ENCODE measurements around the gene DTYMK. TPM values are rescaled to one million over a fixed set of nuclear protein-coding genes. Genes with fewer than 3 reads are reported as not detected.

The DTYMK gene
- total and polyA plus RNA-seq, 4 experiments from 2014 or later = 18.8 to 50.3 (median 24.1) TPM

DNA sequence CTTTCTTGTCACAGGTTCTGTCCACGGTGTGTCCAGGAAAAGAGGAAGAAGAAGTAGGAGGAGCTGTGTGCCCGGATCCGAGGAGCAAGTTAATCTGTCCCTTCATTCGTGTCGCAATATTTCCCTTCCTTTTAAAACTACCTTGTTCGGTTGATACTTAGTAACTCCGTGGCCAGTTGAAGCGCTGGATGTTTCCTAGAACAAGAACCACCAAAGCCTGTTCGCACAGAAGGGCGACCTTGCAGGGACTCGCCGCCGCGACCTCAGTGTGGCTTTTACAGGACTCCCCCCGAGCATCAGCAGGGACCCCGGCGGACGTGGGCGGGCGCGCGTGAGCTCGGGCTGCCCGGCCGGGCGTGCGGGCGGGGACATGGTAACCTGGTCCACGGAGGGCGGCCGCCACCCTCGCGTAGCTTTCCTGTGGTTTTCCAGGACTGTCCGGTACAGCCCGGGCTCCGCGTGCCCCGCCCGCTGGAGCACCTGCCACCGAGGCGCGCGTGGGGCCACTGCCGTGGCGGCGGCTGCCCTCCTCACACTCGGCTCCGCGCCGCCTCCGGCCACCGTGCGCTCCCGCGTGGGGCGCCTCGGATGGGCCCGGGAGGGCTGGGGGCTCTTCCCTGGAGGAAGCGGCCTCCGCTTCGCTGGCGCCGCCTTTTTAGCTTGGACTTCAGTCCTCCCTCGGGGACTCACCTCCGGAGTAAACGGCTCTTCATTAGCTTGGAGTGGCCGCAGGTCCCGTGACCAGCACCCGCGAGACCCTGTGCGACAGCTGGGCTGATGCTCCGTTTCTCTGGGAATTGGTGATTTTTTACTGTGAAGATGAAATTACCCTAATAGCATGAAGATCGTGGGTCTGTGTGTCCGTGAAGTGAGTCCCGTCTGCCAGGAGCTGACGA is 38.6 kb upstream of the DTYMK start:
- DNase-seq = no peak
- H3K4me3 ChIP-seq (ENCODE audit: low read length in 2 of 2) = no peak overlapping the region
- peaks cover 20% of the 10 kb centered on the region for H3K36me3 ChIP-seq (ENCODE audit: insufficient read depth, low read length)
- Mint-ChIP-seq H3K27ac (peak overlapping the region in 1 of 7 donors; percentile 68), H3K27me3 (no peaks in the 10 kb centered on the region), H3K4me1 (peaks cover 0 to 6% (median 3%) of the 10 kb centered on the region in 4 donors), H3K4me3 (no peak overlapping the region), H3K36me3 (peaks cover 27 to 30% of the 10 kb centered on the region in 2 donors), H3K9me3 (peaks cover 0 to 2% (median 0%) of the 10 kb centered on the region in 8 donors)
- H3K27ac ChIP-seq (ENCODE audit: low read depth, low read length) = no peak overlapping the region
- ChIA-PET CTCF (ENCODE audit: partially characterized antibody) (interaction anchor here (0.8 to 2.7 kb wide), 4 partner anchors 9 to 154 kb away, joined by 3 to 13 read pairs (median 4); no protein-coding TSS in a partner anchor), POLR2A (ENCODE audit: partially characterized antibody) (interaction anchor here (0.7 to 4.4 kb wide), 2 partner anchors 9 to 23 kb away, joined by 4 to 12 read pairs; partner anchors contain the start of genes D2HGDH and ING5)
- H3K9me3 ChIP-seq (ENCODE audit: control insufficient read depth in 1 of 2, low read length in 2 of 2) = no peaks in the 10 kb centered on the region
- H3K27me3 ChIP-seq (ENCODE audit: insufficient read depth, low read length) = no peaks in the 10 kb centered on the region
- H3K4me1 ChIP-seq (ENCODE audit: insufficient read depth, low read length) = no peaks in the 10 kb centered on the region
- intact Hi-C loops (cut with micrococcal nuclease) = loop anchor here (2.0 kb wide), 1 partner anchor 154 kb away; no protein-coding TSS in a partner anchor

DNA sequence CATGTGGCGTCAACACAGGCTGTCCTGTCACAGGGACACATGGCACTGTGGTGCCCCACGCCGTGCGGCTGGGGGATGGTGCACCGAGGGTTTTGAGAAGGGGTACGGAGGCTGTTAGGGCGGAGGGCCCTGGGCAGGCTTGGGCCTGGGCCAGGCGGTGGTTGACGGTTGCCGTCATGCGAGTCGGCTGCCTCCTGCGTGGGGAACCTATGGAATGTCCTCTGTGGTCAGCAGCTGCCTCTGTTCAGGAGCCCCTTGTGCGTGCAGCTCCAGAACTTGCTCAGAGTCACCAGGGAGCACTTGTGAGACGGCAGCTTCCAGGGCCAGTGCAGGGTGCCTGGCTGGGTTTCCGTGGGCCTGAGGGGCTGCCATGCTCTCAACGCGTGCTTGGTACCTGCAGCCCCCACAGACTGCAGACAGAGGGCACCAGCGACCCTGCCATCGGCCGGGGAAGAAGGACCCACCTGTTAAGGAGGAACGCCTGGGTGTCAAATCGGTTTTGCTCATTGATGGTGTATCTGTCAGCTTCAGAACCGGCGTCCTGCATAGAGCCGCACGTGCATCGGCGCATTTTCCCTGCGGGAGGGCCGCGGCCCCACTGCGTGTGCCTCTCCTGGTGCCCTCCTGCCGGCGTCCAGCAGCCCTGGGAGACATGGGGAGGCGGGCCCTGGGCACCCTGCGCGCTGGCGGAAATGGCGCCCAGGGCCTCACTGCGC is 37.8 kb upstream of the DTYMK start:
- ChIA-PET POLR2A (ENCODE audit: partially characterized antibody) (interaction anchor here (0.9 to 4.4 kb wide), 2 partner anchors 22 kb away, joined by 3 to 12 read pairs; partner anchors contain the start of gene ING5), CTCF (ENCODE audit: partially characterized antibody) (interaction anchor here (0.8 to 2.7 kb wide), 4 partner anchors 9 to 154 kb away, joined by 3 to 13 read pairs (median 4); no protein-coding TSS in a partner anchor)
- Histone ChIP-seq H3K27me3 (ENCODE audit: insufficient read depth, low read length) (no peaks in the 10 kb centered on the region), H3K36me3 (ENCODE audit: insufficient read depth, low read length) (peaks cover 27% of the 10 kb centered on the region), H3K27ac (ENCODE audit: low read depth, low read length) (no peak overlapping the region), H3K4me1 (ENCODE audit: insufficient read depth, low read length) (no peaks in the 10 kb centered on the region), H3K9me3 (ENCODE audit: control insufficient read depth in 1 of 2, low read length in 2 of 2) (no peaks in the 10 kb centered on the region), H3K4me3 (ENCODE audit: low read length in 2 of 2) (no peak overlapping the region)
- Mint-ChIP-seq H3K4me3 (no peak overlapping the region), H3K36me3 (peaks cover 31 to 33% of the 10 kb centered on the region in 2 donors), H3K9me3 (peaks cover 0 to 2% (median 0%) of the 10 kb centered on the region in 8 donors), H3K4me1 (no peaks in the 10 kb centered on the region), H3K27ac (no peak overlapping the region), H3K27me3 (no peaks in the 10 kb centered on the region)
- peak in 1 of 5 donors; percentile 36 for DNase-seq
- intact Hi-C loops (cut with micrococcal nuclease) = loop anchor here (2.0 kb wide), 1 partner anchor 154 kb away; no protein-coding TSS in a partner anchor

DNA sequence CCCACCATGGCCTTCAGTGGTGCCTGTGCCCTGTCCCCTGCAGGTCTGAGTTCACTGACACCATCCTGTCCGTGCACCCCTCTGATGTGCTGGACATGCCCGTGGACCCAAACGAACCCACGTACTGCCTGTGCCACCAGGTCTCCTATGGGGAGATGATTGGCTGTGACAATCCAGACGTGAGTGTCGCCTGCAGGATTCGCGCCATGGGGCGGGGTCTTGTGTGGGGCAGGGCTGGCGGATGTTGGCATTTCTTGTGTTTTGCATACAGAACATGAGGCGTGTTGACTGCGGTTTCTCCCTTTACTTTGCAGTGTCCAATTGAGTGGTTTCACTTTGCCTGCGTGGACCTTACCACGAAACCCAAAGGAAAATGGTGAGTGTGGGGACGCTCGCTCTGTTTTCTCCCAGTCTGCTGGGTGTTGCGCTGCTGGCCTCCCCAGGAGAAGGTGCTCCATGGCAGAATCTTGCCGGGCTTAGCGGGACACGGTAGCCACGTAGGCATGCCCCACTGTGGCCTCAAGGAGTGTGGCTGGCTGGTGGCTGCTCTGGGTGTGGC is 36.4 kb upstream of the DTYMK start:
- Histone ChIP-seq H3K27me3 (ENCODE audit: insufficient read depth, low read length) (no peaks in the 10 kb centered on the region), H3K36me3 (ENCODE audit: insufficient read depth, low read length) (peaks cover 31% of the 10 kb centered on the region), H3K4me1 (ENCODE audit: insufficient read depth, low read length) (no peaks in the 10 kb centered on the region), H3K4me3 (ENCODE audit: low read length in 2 of 2) (no peak overlapping the region), H3K27ac (ENCODE audit: low read depth, low read length) (no peak overlapping the region), H3K9me3 (ENCODE audit: control insufficient read depth in 1 of 2, low read length in 2 of 2) (no peaks in the 10 kb centered on the region)
- H3K27ac Mint-ChIP-seq = no peak overlapping the region
- H3K27me3 Mint-ChIP-seq = no peaks in the 10 kb centered on the region
- intact Hi-C loops (cut with micrococcal nuclease) = no loop called here
- peaks cover 33 to 38% of the 10 kb centered on the region in 2 donors for H3K36me3 Mint-ChIP-seq
- CTCF ChIA-PET (ENCODE audit: partially characterized antibody) = no interaction called here
- peaks cover 0 to 2% (median 0%) of the 10 kb centered on the region in 8 donors for H3K9me3 Mint-ChIP-seq
- POLR2A ChIA-PET (ENCODE audit: partially characterized antibody) = no interaction called here
- no peaks in the 10 kb centered on the region for H3K4me1 Mint-ChIP-seq
- no peak overlapping the region for H3K4me3 Mint-ChIP-seq
- no peak for DNase-seq

DNA sequence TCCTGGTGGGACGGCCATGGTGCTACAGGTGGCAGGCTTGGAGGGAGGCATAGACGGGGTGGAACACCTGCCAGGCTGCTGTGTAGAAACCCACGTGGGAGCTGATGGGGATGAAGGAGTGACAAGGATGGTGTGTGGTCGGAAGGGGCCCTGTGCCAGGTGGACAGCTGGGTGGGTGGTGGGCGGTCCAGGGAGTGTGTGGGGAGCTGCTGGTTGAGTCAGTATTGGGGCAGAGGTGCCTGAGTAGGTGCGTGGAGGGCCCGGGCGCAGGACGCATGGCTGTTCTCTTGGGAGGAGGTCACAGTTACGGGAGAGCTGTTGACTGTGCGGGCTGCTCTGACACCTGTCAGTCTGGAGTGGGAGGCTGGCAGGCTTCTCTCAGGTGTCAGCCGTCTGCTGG is 35.2 kb upstream of the DTYMK start:
- no peak for DNase-seq
- intact Hi-C loops (cut with micrococcal nuclease) = no loop called here
- Histone ChIP-seq H3K9me3 (ENCODE audit: control insufficient read depth in 1 of 2, low read length in 2 of 2) (no peaks in the 10 kb centered on the region), H3K27ac (ENCODE audit: low read depth, low read length) (no peak overlapping the region), H3K4me3 (ENCODE audit: low read length in 2 of 2) (no peak overlapping the region), H3K27me3 (ENCODE audit: insufficient read depth, low read length) (no peaks in the 10 kb centered on the region), H3K36me3 (ENCODE audit: insufficient read depth, low read length) (peaks cover 31% of the 10 kb centered on the region), H3K4me1 (ENCODE audit: insufficient read depth, low read length) (no peaks in the 10 kb centered on the region)
- ChIA-PET CTCF (ENCODE audit: partially characterized antibody) (no interaction called here), POLR2A (ENCODE audit: partially characterized antibody) (no interaction called here)
- no peak overlapping the region for H3K4me3 Mint-ChIP-seq
- H3K27me3 Mint-ChIP-seq = no peaks in the 10 kb centered on the region
- H3K9me3 Mint-ChIP-seq = peaks cover 0 to 2% (median 0%) of the 10 kb centered on the region in 8 donors
- peaks cover 33 to 46% of the 10 kb centered on the region in 2 donors for H3K36me3 Mint-ChIP-seq
- no peak overlapping the region for H3K27ac Mint-ChIP-seq
- H3K4me1 Mint-ChIP-seq = no peaks in the 10 kb centered on the region

DNA sequence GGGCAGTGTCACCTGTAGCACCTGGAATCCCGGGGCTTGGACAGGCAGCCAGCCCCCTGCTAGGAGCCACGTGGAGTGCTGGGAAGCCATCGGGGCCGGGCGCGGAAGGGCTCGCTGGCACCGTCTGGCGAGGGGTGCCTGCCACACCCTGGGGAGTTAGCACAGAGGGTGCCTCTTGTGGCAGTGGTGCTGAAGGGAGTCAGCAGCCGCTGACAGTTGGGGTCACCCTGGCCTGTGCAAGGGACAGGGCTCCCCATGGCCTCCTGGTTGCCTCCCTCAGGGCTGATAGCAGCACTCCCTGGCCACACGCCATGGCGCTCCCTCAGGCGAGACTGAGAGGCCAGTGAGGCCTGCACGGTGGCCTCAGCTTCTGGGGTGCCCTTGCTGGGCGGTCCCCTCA is 33.9 kb upstream of the DTYMK start:
- no peak for DNase-seq
- H3K36me3 Mint-ChIP-seq = peaks cover 37 to 51% of the 10 kb centered on the region in 2 donors
- H3K4me3 Mint-ChIP-seq = no peak overlapping the region
- Histone ChIP-seq H3K4me3 (ENCODE audit: low read length in 2 of 2) (no peak overlapping the region), H3K27me3 (ENCODE audit: insufficient read depth, low read length) (no peaks in the 10 kb centered on the region), H3K4me1 (ENCODE audit: insufficient read depth, low read length) (no peaks in the 10 kb centered on the region), H3K27ac (ENCODE audit: low read depth, low read length) (no peak overlapping the region), H3K9me3 (ENCODE audit: control insufficient read depth in 1 of 2, low read length in 2 of 2) (no peaks in the 10 kb centered on the region), H3K36me3 (ENCODE audit: insufficient read depth, low read length) (peaks cover 34% of the 10 kb centered on the region)
- peaks cover 0 to 2% (median 0%) of the 10 kb centered on the region in 4 donors for H3K4me1 Mint-ChIP-seq
- peaks cover 0 to 2% (median 0%) of the 10 kb centered on the region in 8 donors for H3K9me3 Mint-ChIP-seq
- no peak overlapping the region for H3K27ac Mint-ChIP-seq
- intact Hi-C loops (cut with micrococcal nuclease) = no loop called here
- ChIA-PET POLR2A (ENCODE audit: partially characterized antibody) (no interaction called here), CTCF (ENCODE audit: partially characterized antibody) (no interaction called here)
- H3K27me3 Mint-ChIP-seq = no peaks in the 10 kb centered on the region

DNA sequence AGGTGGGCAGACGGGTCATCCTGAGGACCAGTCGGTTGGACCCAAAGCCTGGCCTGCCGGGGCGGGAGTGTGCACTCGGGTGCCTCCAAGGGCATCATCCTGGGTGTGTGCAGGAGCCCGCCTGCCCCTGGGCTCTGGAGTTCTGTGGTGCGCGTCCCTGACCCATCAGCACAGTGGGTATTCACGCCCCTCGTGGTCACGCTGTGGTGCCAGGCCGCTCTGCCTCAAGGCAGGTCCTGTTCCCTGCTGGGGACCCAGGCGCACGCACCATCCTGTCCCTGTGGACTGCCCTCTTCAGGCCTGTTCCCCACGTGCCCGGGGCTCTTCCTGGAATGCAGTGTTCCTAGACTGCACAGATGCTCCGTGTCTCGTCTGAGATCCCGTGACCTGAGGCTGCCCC is 33.5 kb upstream of the DTYMK start:
- no peaks in the 10 kb centered on the region for H3K4me1 ChIP-seq (ENCODE audit: insufficient read depth, low read length)
- peaks cover 0 to 2% (median 0%) of the 10 kb centered on the region in 8 donors for H3K9me3 Mint-ChIP-seq
- peaks cover 37 to 50% of the 10 kb centered on the region in 2 donors for H3K36me3 Mint-ChIP-seq
- H3K4me3 Mint-ChIP-seq = no peak overlapping the region
- H3K27me3 Mint-ChIP-seq = no peaks in the 10 kb centered on the region
- no peaks in the 10 kb centered on the region for H3K27me3 ChIP-seq (ENCODE audit: insufficient read depth, low read length)
- no peak overlapping the region for H3K4me3 ChIP-seq (ENCODE audit: low read length in 2 of 2)
- no peaks in the 10 kb centered on the region for H3K9me3 ChIP-seq (ENCODE audit: control insufficient read depth in 1 of 2, low read length in 2 of 2)
- H3K27ac ChIP-seq (ENCODE audit: low read depth, low read length) = no peak overlapping the region
- ChIA-PET POLR2A (ENCODE audit: partially characterized antibody) (no interaction called here), CTCF (ENCODE audit: partially characterized antibody) (no interaction called here)
- intact Hi-C loops (cut with micrococcal nuclease) = no loop called here
- no peak overlapping the region for H3K27ac Mint-ChIP-seq
- H3K36me3 ChIP-seq (ENCODE audit: insufficient read depth, low read length) = peaks cover 34% of the 10 kb centered on the region
- peaks cover 0 to 2% (median 0%) of the 10 kb centered on the region in 4 donors for H3K4me1 Mint-ChIP-seq
- DNase-seq = no peak
